ENCODE data around the gene SOX8.

The SOX8 gene

DNA sequence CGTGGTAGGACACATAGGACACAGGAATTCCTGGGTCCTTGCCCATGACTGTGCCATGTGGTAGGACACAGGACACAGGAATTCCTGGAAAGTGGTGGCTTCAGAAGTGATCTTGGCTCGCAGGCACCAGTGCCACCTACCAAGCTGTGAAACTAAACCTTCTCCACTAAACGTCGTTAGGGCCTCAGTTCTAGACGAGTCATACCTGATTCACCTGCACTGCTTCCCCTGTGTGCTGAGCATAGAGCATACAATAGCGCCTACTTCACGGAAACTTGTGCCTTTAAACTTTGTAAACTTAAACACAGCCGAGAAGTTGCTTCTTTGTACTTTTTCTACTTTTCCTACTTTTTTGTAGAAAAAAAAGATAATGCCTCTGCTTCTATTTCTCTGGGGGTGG is 4.8 kb downstream of the SOX8 start:
- Histone ChIP-seq H3K4me3 (ENCODE audit: low read length) (no peak overlapping the region), H3K9me3 (ENCODE audit: control insufficient read depth, insufficient read depth, low read length) (no peaks in the 10 kb centered on the region), H3K27me3 (ENCODE audit: control insufficient read depth, insufficient read depth, low read length) (peaks cover 9% of the 10 kb centered on the region; the same call in 1 of the 2 replicates), H3K27ac (ENCODE audit: low read length) (no peak overlapping the region), H3K4me1 (ENCODE audit: control insufficient read depth, insufficient read depth, low read length) (peaks cover 4% of the 10 kb centered on the region; the same call in 1 of the 2 replicates), H3K36me3 (ENCODE audit: control insufficient read depth, insufficient read depth, low read length) (no peaks in the 10 kb centered on the region; the same call in 1 of the 2 replicates)
- no peak for DNase-seq (ENCODE audit: low read depth, low spot score)
- WGBS (ENCODE audit: insufficient coverage, insufficient read length), result no CpG with 5 or more reads among the region's 8 CpGs

DNA sequence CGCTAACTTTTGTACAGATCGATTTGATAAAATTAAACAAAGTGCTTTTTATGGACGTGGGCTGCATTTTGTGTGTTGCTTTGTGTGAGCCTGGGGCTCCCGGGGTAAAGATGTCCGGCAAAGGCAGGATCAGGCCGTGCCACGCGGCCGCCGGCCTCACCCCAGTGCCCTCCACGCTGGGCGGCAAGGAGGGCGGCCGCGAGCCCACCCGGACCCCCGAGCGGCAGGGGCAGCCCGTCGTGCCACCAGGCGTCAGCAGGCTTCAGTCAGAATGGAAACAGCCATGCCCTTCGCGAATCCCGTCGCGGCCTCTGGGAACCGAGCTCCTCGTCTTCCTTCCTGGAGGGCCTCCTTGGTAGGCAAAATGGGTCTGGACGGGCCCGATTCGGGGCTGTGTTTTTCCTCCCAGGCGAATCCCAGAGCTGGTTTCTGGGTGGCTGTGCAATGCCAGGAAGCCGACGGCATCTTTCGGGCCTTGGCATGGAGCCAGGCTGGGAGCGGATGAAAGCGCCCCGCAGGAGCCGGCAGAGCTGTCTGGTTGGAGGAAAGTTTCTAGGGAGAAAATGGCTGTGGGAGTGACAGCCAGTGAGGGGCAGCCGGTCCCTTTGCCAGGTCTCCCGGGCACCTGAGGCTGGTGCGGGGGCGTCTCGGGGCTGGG is 5.5 kb downstream of the SOX8 start:
- peaks cover 9% of the 10 kb centered on the region; the same call in 1 of the 2 replicates for H3K27me3 ChIP-seq (ENCODE audit: control insufficient read depth, insufficient read depth, low read length)

DNA sequence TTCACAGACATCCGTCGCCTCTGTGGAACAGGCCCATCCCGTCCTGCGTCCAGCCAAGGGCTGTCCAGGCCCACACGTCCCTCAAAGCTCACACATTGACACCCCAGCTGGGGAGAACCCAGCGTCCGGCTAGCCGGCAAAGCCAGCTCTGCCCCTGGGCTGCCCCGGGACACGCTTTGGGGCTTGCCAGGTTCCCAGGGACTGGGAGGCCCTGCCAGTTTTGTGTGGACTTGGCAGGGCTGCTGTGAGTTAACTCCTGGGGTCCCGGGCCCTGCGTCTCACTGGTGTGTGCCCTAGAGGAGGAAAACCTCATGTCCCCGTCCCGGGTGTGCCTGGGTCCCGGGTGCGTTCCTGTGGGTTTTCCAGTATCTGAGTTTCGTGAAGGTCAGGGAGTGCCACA is 6.3 kb downstream of the SOX8 start:
- Histone ChIP-seq H3K27ac (ENCODE audit: low read length) (no peak overlapping the region), H3K9me3 (ENCODE audit: control insufficient read depth, insufficient read depth, low read length) (no peaks in the 10 kb centered on the region), H3K4me3 (ENCODE audit: low read length) (no peak overlapping the region), H3K36me3 (ENCODE audit: control insufficient read depth, insufficient read depth, low read length) (no peaks in the 10 kb centered on the region; the same call in 1 of the 2 replicates), H3K27me3 (ENCODE audit: control insufficient read depth, insufficient read depth, low read length) (peaks cover 1% of the 10 kb centered on the region; the same call in 1 of the 2 replicates), H3K4me1 (ENCODE audit: control insufficient read depth, insufficient read depth, low read length) (peaks cover 2% of the 10 kb centered on the region; the same call in 1 of the 2 replicates)
- no peak for DNase-seq (ENCODE audit: low read depth, low spot score)
- no CpG with 5 or more reads among the region's 17 CpGs for WGBS (ENCODE audit: insufficient coverage, insufficient read length)

More for the DNA sequence above, 5.5 kb downstream of the SOX8 start:
- peaks cover 4% of the 10 kb centered on the region; the same call in 1 of the 2 replicates for H3K4me1 ChIP-seq (ENCODE audit: control insufficient read depth, insufficient read depth, low read length)
- DNase-seq (ENCODE audit: low read depth, low spot score), result no peak
- H3K36me3 ChIP-seq (ENCODE audit: control insufficient read depth, insufficient read depth, low read length), result no peaks in the 10 kb centered on the region; the same call in 1 of the 2 replicates
- H3K9me3 ChIP-seq (ENCODE audit: control insufficient read depth, insufficient read depth, low read length), result no peaks in the 10 kb centered on the region
- no peak overlapping the region for H3K4me3 ChIP-seq (ENCODE audit: low read length)
- H3K27ac ChIP-seq (ENCODE audit: low read length), result no peak overlapping the region
- no CpG with 5 or more reads among the region's 44 CpGs for WGBS (ENCODE audit: insufficient coverage, insufficient read length)

DNA sequence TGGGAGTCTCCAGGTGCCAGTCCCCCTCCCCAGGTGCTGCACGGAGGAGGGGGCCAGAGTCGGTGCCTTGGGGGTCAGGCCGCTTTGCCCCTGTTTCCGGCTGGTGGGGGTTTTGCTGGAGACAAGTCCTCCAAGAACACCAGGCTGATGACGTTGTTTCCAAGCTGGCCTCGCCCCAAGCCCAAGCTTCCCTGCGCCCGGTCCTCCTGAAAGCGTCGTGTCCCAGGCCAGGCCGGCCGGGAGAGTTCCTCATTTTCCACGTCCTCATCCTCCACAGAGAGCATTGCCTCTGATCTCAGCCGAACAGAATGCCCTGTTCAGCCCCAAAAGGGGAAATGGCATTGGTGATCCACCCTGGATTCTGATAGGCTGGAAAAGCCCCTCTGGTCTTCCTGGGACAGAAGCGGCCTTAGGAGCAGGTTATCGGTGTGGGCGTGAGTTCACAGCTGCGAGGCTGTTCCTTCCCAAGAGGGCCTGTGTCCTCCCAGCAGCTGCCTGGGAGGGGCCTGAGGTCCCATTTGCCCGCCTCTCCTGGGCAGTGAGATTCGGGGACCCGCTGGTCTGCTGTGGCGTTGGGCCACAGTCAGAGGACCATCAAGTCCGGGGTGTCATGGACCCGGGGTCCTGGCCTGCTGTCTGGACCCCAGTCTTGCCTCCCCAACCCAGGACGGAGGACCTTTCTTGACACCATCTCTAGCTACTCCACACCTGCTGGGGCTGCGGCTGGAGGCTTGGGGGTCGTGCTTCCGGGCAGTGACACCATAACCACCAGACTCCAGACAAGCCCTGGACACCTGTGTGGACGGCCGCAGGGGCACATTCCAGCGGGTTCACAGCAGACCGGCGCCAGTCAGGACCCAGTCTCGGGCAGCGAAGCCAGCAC is 7.1 kb downstream of the SOX8 start:
- DNase-seq (ENCODE audit: low read depth, low spot score), result no peak
- Histone ChIP-seq H3K9me3 (ENCODE audit: control insufficient read depth, insufficient read depth, low read length) (no peaks in the 10 kb centered on the region), H3K36me3 (ENCODE audit: control insufficient read depth, insufficient read depth, low read length) (no peaks in the 10 kb centered on the region; the same call in 1 of the 2 replicates), H3K27me3 (ENCODE audit: control insufficient read depth, insufficient read depth, low read length) (no peaks in the 10 kb centered on the region), H3K4me1 (ENCODE audit: control insufficient read depth, insufficient read depth, low read length) (peaks cover 2% of the 10 kb centered on the region; the same call in 1 of the 2 replicates), H3K4me3 (ENCODE audit: low read length) (no peak overlapping the region), H3K27ac (ENCODE audit: low read length) (no peak overlapping the region)
- no CpG with 5 or more reads among the region's 35 CpGs for WGBS (ENCODE audit: insufficient coverage, insufficient read length)

DNA sequence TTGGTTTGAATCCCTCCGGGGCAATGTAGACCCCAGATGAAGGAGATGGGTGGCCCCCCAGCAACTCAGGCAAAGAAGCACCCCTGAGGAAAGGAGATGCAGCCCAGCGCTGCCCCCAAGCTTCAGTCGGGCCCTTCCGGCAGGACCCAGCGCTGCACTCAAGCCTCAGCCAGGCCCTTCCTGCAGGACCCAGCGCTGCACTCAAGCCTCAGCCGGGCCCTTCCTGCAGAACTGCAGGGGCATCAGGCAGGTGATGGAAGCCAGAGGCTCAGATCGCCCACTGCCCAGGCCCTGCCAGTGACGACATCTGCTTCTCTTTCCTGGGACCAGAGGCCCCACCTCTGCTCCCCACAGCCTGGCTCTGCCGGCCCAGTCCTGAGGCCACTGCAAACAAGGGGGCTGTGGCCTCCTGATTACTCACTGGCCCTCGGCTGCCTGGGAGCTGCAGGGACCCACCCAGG is 7.8 kb downstream of the SOX8 start:
- H3K36me3 ChIP-seq (ENCODE audit: control insufficient read depth, insufficient read depth, low read length), result no peaks in the 10 kb centered on the region; the same call in 1 of the 2 replicates
- no peaks in the 10 kb centered on the region; the same call in 1 of the 2 replicates for H3K9me3 ChIP-seq (ENCODE audit: control insufficient read depth, insufficient read depth, low read length)
- H3K27ac ChIP-seq (ENCODE audit: low read length), result no peak overlapping the region
- no CpG with 5 or more reads among the region's 11 CpGs for WGBS (ENCODE audit: insufficient coverage, insufficient read length)
- H3K27me3 ChIP-seq (ENCODE audit: control insufficient read depth, insufficient read depth, low read length), result no peaks in the 10 kb centered on the region
- DNase-seq (ENCODE audit: low read depth, low spot score), result no peak
- H3K4me3 ChIP-seq (ENCODE audit: low read length), result no peak overlapping the region
- H3K4me1 ChIP-seq (ENCODE audit: control insufficient read depth, insufficient read depth, low read length), result peaks cover 2% of the 10 kb centered on the region; the same call in 1 of the 2 replicates

DNA sequence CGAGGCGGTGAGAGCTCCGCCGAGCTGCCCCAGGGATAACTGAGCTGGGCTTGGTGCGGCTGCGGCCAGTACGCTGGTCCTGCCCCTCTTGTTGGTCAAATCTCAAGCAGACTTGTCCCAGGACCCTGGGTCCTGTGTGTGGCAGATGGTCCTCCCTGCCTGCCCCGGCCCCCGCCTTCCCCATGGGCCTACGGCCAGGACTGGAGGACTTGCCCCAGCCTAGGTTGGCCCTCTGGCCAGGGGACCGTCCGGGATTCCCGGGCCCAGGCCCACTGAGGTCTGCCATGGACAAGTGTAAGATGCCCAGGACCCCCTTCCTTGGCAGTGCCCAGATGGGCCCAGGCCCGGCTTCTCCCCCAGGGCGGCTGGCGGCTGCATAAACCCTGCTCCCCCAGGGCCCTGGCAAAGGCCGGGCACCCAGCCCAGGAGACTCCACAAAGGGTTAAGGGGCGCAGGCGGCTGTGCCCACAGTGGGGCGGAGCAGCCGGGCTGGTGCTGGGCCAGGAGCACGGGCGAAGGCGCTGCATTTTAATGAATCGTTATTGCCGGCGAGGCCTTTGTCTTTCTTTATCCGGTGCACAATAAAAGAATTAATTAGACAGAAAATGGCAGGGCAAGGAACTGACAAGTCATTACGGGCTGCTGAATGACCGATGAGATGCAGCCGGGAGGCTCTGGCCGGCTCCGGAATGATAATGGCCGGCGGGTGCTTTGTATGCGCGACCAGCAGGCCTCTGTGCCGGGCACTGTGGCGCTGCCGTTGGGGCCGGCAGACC is 9.1 kb downstream of the SOX8 start:
- DNase-seq (ENCODE audit: low read depth, low spot score), result no peak
- H3K4me1 ChIP-seq (ENCODE audit: control insufficient read depth, insufficient read depth, low read length), result peaks cover 2% of the 10 kb centered on the region; the same call in 1 of the 2 replicates
- no peak overlapping the region for H3K27ac ChIP-seq (ENCODE audit: low read length)
- no CpG with 5 or more reads among the region's 41 CpGs for WGBS (ENCODE audit: insufficient coverage, insufficient read length)
- H3K4me3 ChIP-seq (ENCODE audit: low read length), result no peak overlapping the region
- H3K36me3 ChIP-seq (ENCODE audit: control insufficient read depth, insufficient read depth, low read length), result no peaks in the 10 kb centered on the region
- peaks cover 4% of the 10 kb centered on the region; the same call in 1 of the 2 replicates for H3K9me3 ChIP-seq (ENCODE audit: control insufficient read depth, insufficient read depth, low read length)
- no peaks in the 10 kb centered on the region for H3K27me3 ChIP-seq (ENCODE audit: control insufficient read depth, insufficient read depth, low read length)

DNA sequence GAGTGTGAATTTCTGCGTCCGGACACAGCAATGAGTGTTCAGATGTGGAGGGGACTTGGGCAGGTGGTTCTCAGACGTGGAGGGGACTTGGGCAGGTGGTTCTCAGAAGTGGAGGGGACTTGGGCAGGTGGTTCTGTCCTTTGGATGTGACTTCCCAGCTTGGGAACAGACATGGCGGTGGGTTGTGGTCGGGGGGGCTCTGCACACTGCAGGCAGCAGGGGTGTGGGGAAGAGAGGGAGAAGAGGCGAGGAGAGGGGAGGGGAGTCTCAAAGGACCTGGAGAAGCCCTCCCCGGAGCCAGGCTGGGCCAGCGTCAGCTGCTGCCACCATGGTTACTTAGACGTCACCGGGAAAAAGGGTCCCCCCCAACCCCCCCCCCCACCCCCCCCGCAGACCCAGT is 9.8 kb downstream of the SOX8 start:
- Histone ChIP-seq H3K4me3 (ENCODE audit: low read length) (no peak overlapping the region), H3K9me3 (ENCODE audit: control insufficient read depth, insufficient read depth, low read length) (peaks cover 4% of the 10 kb centered on the region; the same call in 1 of the 2 replicates), H3K36me3 (ENCODE audit: control insufficient read depth, insufficient read depth, low read length) (no peaks in the 10 kb centered on the region), H3K27ac (ENCODE audit: low read length) (no peak overlapping the region), H3K4me1 (ENCODE audit: control insufficient read depth, insufficient read depth, low read length) (peaks cover 2% of the 10 kb centered on the region; the same call in 1 of the 2 replicates), H3K27me3 (ENCODE audit: control insufficient read depth, insufficient read depth, low read length) (no peaks in the 10 kb centered on the region)
- WGBS (ENCODE audit: insufficient coverage, insufficient read length), result no CpG with 5 or more reads among the region's 11 CpGs
- DNase-seq (ENCODE audit: low read depth, low spot score), result no peak

DNA sequence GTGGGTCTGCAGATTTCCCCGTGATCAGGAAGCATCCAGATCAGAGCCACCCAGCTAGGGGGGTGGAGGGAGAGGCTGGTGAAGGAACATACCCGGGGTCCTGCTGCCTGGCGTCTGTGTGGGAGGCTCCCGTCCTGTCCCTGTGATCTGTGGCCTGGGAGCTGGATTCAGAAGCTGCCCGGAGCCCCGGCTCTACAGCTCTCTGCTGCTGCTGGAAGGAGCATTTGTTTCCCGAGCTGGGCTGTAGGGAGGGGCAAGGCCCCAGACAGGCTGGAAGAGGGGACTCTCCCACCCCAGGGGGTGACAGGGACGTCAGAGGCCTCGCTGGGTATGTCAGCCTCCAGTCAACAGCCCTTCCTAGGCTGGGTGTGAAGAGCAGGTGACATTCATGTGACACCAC is 10.2 kb downstream of the SOX8 start:
- no peak for DNase-seq (ENCODE audit: low read depth, low spot score)
- H3K27me3 ChIP-seq (ENCODE audit: control insufficient read depth, insufficient read depth, low read length), result no peaks in the 10 kb centered on the region
- WGBS (ENCODE audit: insufficient coverage, insufficient read length), result no CpG with 5 or more reads among the region's 9 CpGs
- no peaks in the 10 kb centered on the region for H3K36me3 ChIP-seq (ENCODE audit: control insufficient read depth, insufficient read depth, low read length)
- peaks cover 2% of the 10 kb centered on the region; the same call in 1 of the 2 replicates for H3K4me1 ChIP-seq (ENCODE audit: control insufficient read depth, insufficient read depth, low read length)
- peaks cover 4% of the 10 kb centered on the region; the same call in 1 of the 2 replicates for H3K9me3 ChIP-seq (ENCODE audit: control insufficient read depth, insufficient read depth, low read length)
- no peak overlapping the region for H3K27ac ChIP-seq (ENCODE audit: low read length)
- no peak overlapping the region for H3K4me3 ChIP-seq (ENCODE audit: low read length)

DNA sequence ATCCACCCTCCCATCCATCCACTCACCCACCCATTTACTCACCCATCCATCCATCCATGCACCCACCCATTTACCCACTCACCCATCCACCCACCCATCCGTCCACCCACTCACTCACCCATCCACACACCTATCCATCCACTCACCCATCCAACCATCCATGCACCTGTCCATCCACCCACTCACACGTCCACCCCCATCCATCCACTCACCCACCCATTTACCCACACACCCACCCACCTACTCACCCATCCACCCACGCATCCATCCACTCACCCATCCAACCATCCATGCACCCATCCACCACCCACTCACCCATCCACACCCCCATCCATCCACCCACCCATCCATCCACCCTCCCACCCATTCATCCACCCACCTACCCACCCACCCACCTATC is 12.2 kb downstream of the SOX8 start:
- H3K4me1 ChIP-seq (ENCODE audit: control insufficient read depth, insufficient read depth, low read length), result peaks cover 2% of the 10 kb centered on the region; the same call in 1 of the 2 replicates
- no CpG with 5 or more reads among the region's 3 CpGs for WGBS (ENCODE audit: insufficient coverage, insufficient read length)
- no peak for DNase-seq (ENCODE audit: low read depth, low spot score)
- no peak overlapping the region for H3K4me3 ChIP-seq (ENCODE audit: low read length)
- H3K27me3 ChIP-seq (ENCODE audit: control insufficient read depth, insufficient read depth, low read length), result no peaks in the 10 kb centered on the region
- peaks cover 4% of the 10 kb centered on the region; the same call in 1 of the 2 replicates for H3K9me3 ChIP-seq (ENCODE audit: control insufficient read depth, insufficient read depth, low read length)
- H3K36me3 ChIP-seq (ENCODE audit: control insufficient read depth, insufficient read depth, low read length), result no peaks in the 10 kb centered on the region; the same call in 1 of the 2 replicates
- H3K27ac ChIP-seq (ENCODE audit: low read length), result no peak overlapping the region
